ENCODE measurements around the gene AATK. TPM values are rescaled to one million over a fixed set of nuclear protein-coding genes. Genes with fewer than 3 reads are reported as not detected.

AATK gene
- total and polyA plus RNA-seq, 2 donors: 0.24 to 1.9 TPM

- no peak overlapping the region for H3K27ac ChIP-seq (ENCODE audit: low read depth in 1 of 2, low read length in 1 of 2)
Observed at GRCh38 chr17:81170727-81171494, 4.9 kb upstream of the AATK start.

GRCh38 chr17:81169870-81170309 lies 3.9 kb upstream of the AATK start:
- 96% methylated on average over 3 of the region's 3 CpGs for WGBS
- H3K27me3 ChIP-seq (ENCODE audit: control insufficient read depth in 2 of 2, insufficient read depth in 1 of 2, low read length in 1 of 2): peaks cover 22 to 33% of the 10 kb centered on the region in 2 donors
- H3K9me3 ChIP-seq (ENCODE audit: control insufficient read depth in 2 of 2, insufficient read depth in 1 of 2, low read length in 1 of 2): peaks cover 0 to 5% of the 10 kb centered on the region in 2 donors

More at GRCh38 chr17:81170727-81171494, 4.9 kb upstream of the AATK start:
- Histone ChIP-seq H3K27me3 (ENCODE audit: control insufficient read depth in 2 of 2, insufficient read depth in 1 of 2, low read length in 1 of 2) (peaks cover 12 to 23% of the 10 kb centered on the region in 2 donors), H3K4me3 (ENCODE audit: low read length in 2 of 2) (no peak overlapping the region), H3K36me3 (ENCODE audit: control insufficient read depth in 2 of 2, insufficient read depth in 2 of 2, low read length in 1 of 2) (no peaks in the 10 kb centered on the region), H3K4me1 (ENCODE audit: control insufficient read depth in 2 of 2, insufficient read depth in 2 of 2, low read length in 2 of 2) (peaks cover 0 to 5% of the 10 kb centered on the region in 2 donors), H3K9me3 (ENCODE audit: control insufficient read depth in 2 of 2, insufficient read depth in 1 of 2, low read length in 1 of 2) (peaks cover 0 to 5% of the 10 kb centered on the region in 2 donors)
- DNase-seq (ENCODE audit: low read depth in 6 of 9, low spot score in 9 of 9): no peak
- 97% methylated on average over 15 of the region's 15 CpGs for whole genome bisulfite sequencing

GRCh38 chr17:81167638-81168037 lies 1.6 kb upstream of the AATK start:
- H3K4me1 ChIP-seq (ENCODE audit: control insufficient read depth in 2 of 2, insufficient read depth in 2 of 2, low read length in 2 of 2): peaks cover 0 to 5% of the 10 kb centered on the region in 2 donors
- no peaks in the 10 kb centered on the region for H3K36me3 ChIP-seq (ENCODE audit: control insufficient read depth in 2 of 2, insufficient read depth in 2 of 2, low read length in 1 of 2)
- peaks cover 28 to 54% of the 10 kb centered on the region in 2 donors for H3K27me3 ChIP-seq (ENCODE audit: control insufficient read depth in 2 of 2, insufficient read depth in 1 of 2, low read length in 1 of 2)
- no peak for DNase-seq (ENCODE audit: low read depth in 6 of 9, low spot score in 9 of 9)
- 96% methylated on average over 7 of the region's 7 CpGs for WGBS
- no peak overlapping the region for H3K27ac ChIP-seq (ENCODE audit: low read depth in 1 of 2, low read length in 1 of 2)
- no peak overlapping the region for H3K4me3 ChIP-seq (ENCODE audit: low read length in 2 of 2)
- H3K9me3 ChIP-seq (ENCODE audit: control insufficient read depth in 2 of 2, insufficient read depth in 1 of 2, low read length in 1 of 2): peaks cover 0 to 5% of the 10 kb centered on the region in 2 donors

More at GRCh38 chr17:81169870-81170309, 3.9 kb upstream of the AATK start:
- H3K4me3 ChIP-seq (ENCODE audit: low read length in 2 of 2): no peak overlapping the region
- DNase-seq (ENCODE audit: low read depth in 6 of 9, low spot score in 9 of 9): no peak
- peaks cover 0 to 5% of the 10 kb centered on the region in 2 donors for H3K4me1 ChIP-seq (ENCODE audit: control insufficient read depth in 2 of 2, insufficient read depth in 2 of 2, low read length in 2 of 2)
- no peak overlapping the region for H3K27ac ChIP-seq (ENCODE audit: low read depth in 1 of 2, low read length in 1 of 2)
- no peaks in the 10 kb centered on the region for H3K36me3 ChIP-seq (ENCODE audit: control insufficient read depth in 2 of 2, insufficient read depth in 2 of 2, low read length in 1 of 2)

GRCh38 chr17:81167194-81167524 lies 1.1 kb upstream of the AATK start:
- Histone ChIP-seq H3K36me3 (ENCODE audit: control insufficient read depth in 2 of 2, insufficient read depth in 2 of 2, low read length in 1 of 2) (no peaks in the 10 kb centered on the region), H3K9me3 (ENCODE audit: control insufficient read depth in 2 of 2, insufficient read depth in 1 of 2, low read length in 1 of 2) (peaks cover 0 to 5% of the 10 kb centered on the region in 2 donors), H3K27ac (ENCODE audit: low read depth in 1 of 2, low read length in 1 of 2) (no peak overlapping the region), H3K4me1 (ENCODE audit: control insufficient read depth in 2 of 2, insufficient read depth in 2 of 2, low read length in 2 of 2) (peaks cover 0 to 5% of the 10 kb centered on the region in 2 donors), H3K27me3 (ENCODE audit: control insufficient read depth in 2 of 2, insufficient read depth in 1 of 2, low read length in 1 of 2) (peaks cover 28 to 58% of the 10 kb centered on the region in 2 donors), H3K4me3 (ENCODE audit: low read length in 2 of 2) (no peak overlapping the region)
- 99% methylated on average over 4 of the region's 4 CpGs for WGBS
- DNase-seq (ENCODE audit: low read depth in 6 of 9, low spot score in 9 of 9): no peak

- Histone ChIP-seq H3K9me3 (ENCODE audit: control insufficient read depth in 2 of 2, insufficient read depth in 1 of 2, low read length in 1 of 2) (peaks cover 0 to 5% of the 10 kb centered on the region in 2 donors), H3K4me1 (ENCODE audit: control insufficient read depth in 2 of 2, insufficient read depth in 2 of 2, low read length in 2 of 2) (peaks cover 0 to 5% of the 10 kb centered on the region in 2 donors), H3K4me3 (ENCODE audit: low read length in 2 of 2) (peak within 1 kb of the TSS in 1 of 2 donors; percentile 31), H3K27me3 (ENCODE audit: control insufficient read depth in 2 of 2, insufficient read depth in 1 of 2, low read length in 1 of 2) (peaks cover 33 to 72% of the 10 kb centered on the region in 2 donors), H3K36me3 (ENCODE audit: control insufficient read depth in 2 of 2, insufficient read depth in 2 of 2, low read length in 1 of 2) (no peaks in the 10 kb centered on the region), H3K27ac (ENCODE audit: low read depth in 1 of 2, low read length in 1 of 2) (no peak within 1 kb of the TSS)
- no peak for DNase-seq (ENCODE audit: low read depth in 6 of 9, low spot score in 9 of 9)
- 41% methylated on average over 46 of the region's 46 CpGs for WGBS
Observed at GRCh38 chr17:81165246-81166032, 582 bp downstream of the AATK start, which contains the start of gene PVALEF. Gene PVALEF (plus strand): TSS chr17:81165507. CDS start chr17:81181227, 15,720 bp downstream.

GRCh38 chr17:81164371-81165245 lies 1.4 kb downstream of the AATK start:
- peaks cover 34 to 81% of the 10 kb centered on the region in 2 donors for H3K27me3 ChIP-seq (ENCODE audit: control insufficient read depth in 2 of 2, insufficient read depth in 1 of 2, low read length in 1 of 2)
- H3K27ac ChIP-seq (ENCODE audit: low read depth in 1 of 2, low read length in 1 of 2): no peak overlapping the region
- DNase-seq (ENCODE audit: low read depth in 6 of 9, low spot score in 9 of 9): no peak
- peaks cover 0 to 5% of the 10 kb centered on the region in 2 donors for H3K9me3 ChIP-seq (ENCODE audit: control insufficient read depth in 2 of 2, insufficient read depth in 1 of 2, low read length in 1 of 2)
- no peak overlapping the region for H3K4me3 ChIP-seq (ENCODE audit: low read length in 2 of 2)
- no peaks in the 10 kb centered on the region for H3K36me3 ChIP-seq (ENCODE audit: control insufficient read depth in 2 of 2, insufficient read depth in 2 of 2, low read length in 1 of 2)
- 88% methylated on average over 19 of the region's 19 CpGs for WGBS
- H3K4me1 ChIP-seq (ENCODE audit: control insufficient read depth in 2 of 2, insufficient read depth in 2 of 2, low read length in 2 of 2): peaks cover 0 to 5% of the 10 kb centered on the region in 2 donors

- WGBS: 94% methylated on average over 15 of the region's 15 CpGs
- no peak for DNase-seq (ENCODE audit: low read depth in 6 of 9, low spot score in 9 of 9)
- H3K9me3 ChIP-seq (ENCODE audit: control insufficient read depth in 2 of 2, insufficient read depth in 1 of 2, low read length in 1 of 2): peaks cover 0 to 5% of the 10 kb centered on the region in 2 donors
Observed at GRCh38 chr17:81163703-81164370, 2.2 kb downstream of the AATK start.

GRCh38 chr17:81163051-81163695 lies 2.8 kb downstream of the AATK start:
- 94% methylated on average over 19 of the region's 19 CpGs for WGBS
- peaks cover 0 to 5% of the 10 kb centered on the region in 2 donors for H3K4me1 ChIP-seq (ENCODE audit: control insufficient read depth in 2 of 2, insufficient read depth in 2 of 2, low read length in 2 of 2)
- H3K27me3 ChIP-seq (ENCODE audit: control insufficient read depth in 2 of 2, insufficient read depth in 1 of 2, low read length in 1 of 2): peaks cover 34 to 81% of the 10 kb centered on the region in 2 donors
- peaks cover 0 to 5% of the 10 kb centered on the region in 2 donors for H3K9me3 ChIP-seq (ENCODE audit: control insufficient read depth in 2 of 2, insufficient read depth in 1 of 2, low read length in 1 of 2)
- H3K27ac ChIP-seq (ENCODE audit: low read depth in 1 of 2, low read length in 1 of 2): no peak overlapping the region
- no peak overlapping the region for H3K4me3 ChIP-seq (ENCODE audit: low read length in 2 of 2)
- no peaks in the 10 kb centered on the region for H3K36me3 ChIP-seq (ENCODE audit: control insufficient read depth in 2 of 2, insufficient read depth in 2 of 2, low read length in 1 of 2)
- no peak for DNase-seq (ENCODE audit: low read depth in 6 of 9, low spot score in 9 of 9)

More at GRCh38 chr17:81163703-81164370, 2.2 kb downstream of the AATK start:
- H3K4me3 ChIP-seq (ENCODE audit: low read length in 2 of 2): no peak overlapping the region
- H3K27me3 ChIP-seq (ENCODE audit: control insufficient read depth in 2 of 2, insufficient read depth in 1 of 2, low read length in 1 of 2): peaks cover 34 to 85% of the 10 kb centered on the region in 2 donors
- H3K36me3 ChIP-seq (ENCODE audit: control insufficient read depth in 2 of 2, insufficient read depth in 2 of 2, low read length in 1 of 2): no peaks in the 10 kb centered on the region
- H3K4me1 ChIP-seq (ENCODE audit: control insufficient read depth in 2 of 2, insufficient read depth in 2 of 2, low read length in 2 of 2): peaks cover 0 to 5% of the 10 kb centered on the region in 2 donors
- H3K27ac ChIP-seq (ENCODE audit: low read depth in 1 of 2, low read length in 1 of 2): no peak overlapping the region

All from thymus (tissue), 11 donors.